HepG2 (cell line): ENCODE results near the gene ZBTB32. TPM values are rescaled to one million over a fixed set of nuclear protein-coding genes. Genes with fewer than 3 reads are reported as not detected.

Source experiments
- AGO2 ChIP-seq: fragments of 200-400 bp; formaldehyde crosslinking; optimal IDR thresholded peaks from 2 replicates; pipeline ENCODE3; 2017; ENCODE audit warnings: mild to moderate bottlenecking, low read depth, low read length, moderate library complexity
- CENPT ChIP-seq: sonication (generic); formaldehyde crosslinking; IDR thresholded peaks from 2 replicates; pipeline ENCODE4 v1.8.0; 2022; ENCODE audit warnings: low read depth, mild to moderate bottlenecking, moderate library complexity, missing genetic modification reagents
- HNRNPLL ChIP-seq: fragments of 200-400 bp; formaldehyde crosslinking; IDR thresholded peaks from 2 replicates; pipeline ENCODE4 v1.6.1; 2017; ENCODE audit warnings: mild to moderate bottlenecking, low read depth, low read length; ENCODE audit not compliant: poor library complexity, severe bottlenecking
- HOXA7 ChIP-seq: sonication (generic); formaldehyde crosslinking; IDR thresholded peaks from 2 replicates; pipeline ENCODE4 v1.8.1; 2022; ENCODE audit warnings: mild to moderate bottlenecking, missing genetic modification reagents, moderate library complexity
- HOXA9 ChIP-seq: sonication (generic); formaldehyde crosslinking; IDR thresholded peaks from 2 replicates; pipeline ENCODE4 v1.8.1; 2022; ENCODE audit warnings: missing genetic modification reagents, mild to moderate bottlenecking, moderate library complexity, borderline replicate concordance
- MLXIP ChIP-seq: sonication (generic); formaldehyde crosslinking; IDR thresholded peaks from 2 replicates; pipeline ENCODE4 v1.9.0; 2021; ENCODE audit warnings: missing genetic modification reagents, borderline replicate concordance
- NFE2L1 ChIP-seq: sonication (generic); formaldehyde crosslinking; IDR thresholded peaks from 2 replicates; pipeline ENCODE4 v1.4.0; 2020; ENCODE audit warnings: missing genetic modification reagents, mild to moderate bottlenecking, borderline replicate concordance
- NFRKB ChIP-seq: fragments of 450-650 bp; IDR thresholded peaks from 2 replicates; pipeline ENCODE4 v1.6.1; 2017
- PBX3 ChIP-seq: sonication (generic); formaldehyde crosslinking; IDR thresholded peaks from 2 replicates; pipeline ENCODE4 v1.8.1; 2023; ENCODE audit warnings: missing genetic modification reagents, inconsistent platforms, borderline replicate concordance
- PHF20 ChIP-seq: sonication (generic); formaldehyde crosslinking; IDR thresholded peaks from 2 replicates; pipeline ENCODE4 v1.5.0; 2020; ENCODE audit warnings: mild to moderate bottlenecking, missing genetic modification reagents
- POGZ ChIP-seq: sonication (generic); formaldehyde crosslinking; IDR thresholded peaks from 2 replicates; pipeline ENCODE4 v1.4.0; 2020; ENCODE audit warnings: mild to moderate bottlenecking, missing genetic modification reagents
- RORA ChIP-seq: sonication (generic); formaldehyde crosslinking; IDR thresholded peaks from 2 replicates; pipeline ENCODE4 v1.5.0; 2020; ENCODE audit warnings: mild to moderate bottlenecking, missing genetic modification reagents, moderate library complexity
- SP5 ChIP-seq: IDR thresholded peaks from 2 replicates; pipeline ENCODE4 v1.6.1; 2016; ENCODE audit warnings: low read depth, borderline replicate concordance
- SRSF1 ChIP-seq: fragments of 200-400 bp; formaldehyde crosslinking; optimal IDR thresholded peaks from 2 replicates; pipeline ENCODE3; 2017; ENCODE audit warnings: mild to moderate bottlenecking, low read depth, low read length, moderate library complexity
- UBTF ChIP-seq: sonication (generic); formaldehyde crosslinking; IDR thresholded peaks from 2 replicates; pipeline ENCODE4 v1.4.0; 2020; ENCODE audit warnings: mild to moderate bottlenecking, missing genetic modification reagents
- YEATS4 ChIP-seq: sonication (generic); formaldehyde crosslinking; IDR thresholded peaks from 2 replicates; pipeline ENCODE4 v1.4.0; 2020; ENCODE audit warnings: missing genetic modification reagents, borderline replicate concordance
- ZBTB8A ChIP-seq: sonication (generic); formaldehyde crosslinking; IDR thresholded peaks from 2 replicates; pipeline ENCODE4 v1.4.0; 2020; ENCODE audit warnings: mild to moderate bottlenecking, low read depth, missing genetic modification reagents, borderline replicate concordance
- ZMYM3 ChIP-seq: sonication (generic); formaldehyde crosslinking; IDR thresholded peaks from 2 replicates; pipeline ENCODE4 v1.5.1; 2020; ENCODE audit warnings: mild to moderate bottlenecking, missing genetic modification reagents
- ZNF10 ChIP-seq: sonication (generic); formaldehyde crosslinking; IDR thresholded peaks from 2 replicates; pipeline ENCODE4 v1.4.0; 2020; ENCODE audit warnings: mild to moderate bottlenecking, low read depth, missing genetic modification reagents, borderline replicate concordance
- ZNF143 ChIP-seq: sonication (generic); formaldehyde crosslinking; IDR thresholded peaks from 2 replicates; pipeline ENCODE4 v1.4.0; 2020; ENCODE audit warnings: missing genetic modification reagents
- ZNF431 ChIP-seq: sonication (generic); formaldehyde crosslinking; IDR thresholded peaks from 2 replicates; pipeline ENCODE4 v1.9.0; 2022; ENCODE audit warnings: missing genetic modification reagents, low read depth, mild to moderate bottlenecking, borderline replicate concordance
- ZNF598 ChIP-seq: sonication (generic); formaldehyde crosslinking; IDR thresholded peaks from 2 replicates; pipeline ENCODE4 v1.5.1; 2020; ENCODE audit warnings: mild to moderate bottlenecking, missing genetic modification reagents, borderline replicate concordance
- ZNF749 ChIP-seq: sonication (generic); formaldehyde crosslinking; IDR thresholded peaks from 2 replicates; pipeline ENCODE4 v1.8.0; 2022; ENCODE audit warnings: mild to moderate bottlenecking, missing genetic modification reagents, moderate library complexity, borderline replicate concordance
- polyA plus RNA-seq, 8 experiments: library from polyadenylated mRNA; depleted of rRNA in 3 of 8; stranded (reverse) in 7 of 8; unstranded in 1 of 8; fragments of >200 nt; fragmentation: Illumina TruSeq in 4 of 8; extraction: Trizol in 4 of 8; gene quantifications; 2 replicates each; pipeline versions ENCODE4 v1.2.1 to v1.2.3, GENCODE V29; 2011 to 2016; ENCODE audit warnings: low read depth in 4 of 8, missing spikeins in 1 of 8, mixed read lengths in 1 of 8; ENCODE audit not compliant: insufficient read depth in 1 of 8
- total RNA-seq, 5 experiments: library from RNA; depleted of rRNA; stranded (reverse); fragments of >200 nt; fragmentation: Illumina TruSeq; extraction: Trizol; gene quantifications; 2 replicates each; pipeline ENCODE4 v1.2.3, GENCODE V29; 2016; ENCODE audit warnings: low read depth in 1 of 5

The ZBTB32 gene
- total and polyA plus RNA-seq, 2 of the 13 experiments (the other 11 are each of a cell fraction or from before 2014, with no cell fraction given) = not detected

GRCh38 chr19:35702223-35703012 lies 1.9 kb upstream of the ZBTB32 start (continued):
- TF ChIP-seq YEATS4 = no peak
- no peak for TF ChIP-seq HOXA7 (CRISPR knock-in tag)
- no peak; the same call in 1 of the 2 replicates for TF ChIP-seq POGZ
- TF ChIP-seq ZBTB8A (CRISPR knock-in tag) = no peak
- TF ChIP-seq RORA (CRISPR knock-in tag) = no peak
- peak; percentile 52 for TF ChIP-seq HNRNPLL
- TF ChIP-seq ZNF749 = no peak
- no peak; the same call in 1 of the 2 replicates for TF ChIP-seq PHF20 (CRISPR knock-in tag)
- no peak for TF ChIP-seq NFRKB
- TF ChIP-seq ZNF598 (CRISPR knock-in tag) = 0 out of 2 replicates have a peak, but pooled peaks have one; percentile 49
- no peak for TF ChIP-seq ZNF143 (CRISPR knock-in tag)
- TF ChIP-seq PBX3 (CRISPR knock-in tag) = peak; percentile 89; the same call in 1 of the 2 replicates
- TF ChIP-seq SP5 (CRISPR knock-in tag) = 0 out of 2 replicates have a peak, but pooled peaks have one; percentile 8
- peak; percentile 55; the same call in 1 of the 2 replicates for TF ChIP-seq UBTF (CRISPR knock-in tag)
- TF ChIP-seq CENPT (CRISPR knock-in tag) = no peak
- no peak for TF ChIP-seq SRSF1
- no peak for TF ChIP-seq AGO2
- TF ChIP-seq MLXIP = no peak
- no peak for TF ChIP-seq NFE2L1 (CRISPR knock-in tag)
- TF ChIP-seq ZMYM3 (CRISPR knock-in tag) = peak; percentile 33; the same call in 1 of the 2 replicates
- 0 out of 2 replicates have a peak, but pooled peaks have one; percentile 66 for TF ChIP-seq ZNF431
- no peak for TF ChIP-seq HOXA9
- TF ChIP-seq ZNF10 (CRISPR knock-in tag) = no peak
